ENCODE results near the gene KLHL26. TPM values are rescaled to one million over a fixed set of nuclear protein-coding genes. Genes with fewer than 3 reads are reported as not detected.

The KLHL26 gene
- total and polyA plus RNA-seq, 8 donors = 4.3 to 10.4 (median 6.2) TPM

DNA sequence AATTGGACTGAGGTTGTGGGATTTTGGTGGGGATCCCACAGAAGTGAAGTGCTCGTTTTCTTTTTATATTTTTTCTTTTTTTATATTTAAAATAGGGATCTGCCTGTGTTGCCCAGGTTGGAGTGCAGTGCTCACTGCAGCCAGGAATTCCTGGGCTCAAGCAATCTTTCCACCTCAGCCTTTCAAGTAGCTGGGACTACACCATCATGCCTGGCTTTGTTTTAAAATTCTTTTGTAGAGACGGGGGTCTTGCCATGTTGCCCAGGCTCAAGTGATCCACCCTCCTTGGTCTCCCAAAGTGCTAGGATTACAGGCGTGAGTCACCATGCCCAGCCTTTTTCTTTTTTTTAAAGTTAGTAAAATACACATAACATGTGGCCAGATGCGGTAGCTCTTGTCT lies 67.2 kb downstream of the KLHL26 start:
- ATAC-seq = no peak
- intact Hi-C loops (cut with DNase I) = no loop called here
- H3K4me1 ChIP-seq = peaks cover 12 to 21% of the 10 kb centered on the region in 2 donors
- H3K36me3 ChIP-seq = no peaks in the 10 kb centered on the region
- TF ChIP-seq, protein P1, sequence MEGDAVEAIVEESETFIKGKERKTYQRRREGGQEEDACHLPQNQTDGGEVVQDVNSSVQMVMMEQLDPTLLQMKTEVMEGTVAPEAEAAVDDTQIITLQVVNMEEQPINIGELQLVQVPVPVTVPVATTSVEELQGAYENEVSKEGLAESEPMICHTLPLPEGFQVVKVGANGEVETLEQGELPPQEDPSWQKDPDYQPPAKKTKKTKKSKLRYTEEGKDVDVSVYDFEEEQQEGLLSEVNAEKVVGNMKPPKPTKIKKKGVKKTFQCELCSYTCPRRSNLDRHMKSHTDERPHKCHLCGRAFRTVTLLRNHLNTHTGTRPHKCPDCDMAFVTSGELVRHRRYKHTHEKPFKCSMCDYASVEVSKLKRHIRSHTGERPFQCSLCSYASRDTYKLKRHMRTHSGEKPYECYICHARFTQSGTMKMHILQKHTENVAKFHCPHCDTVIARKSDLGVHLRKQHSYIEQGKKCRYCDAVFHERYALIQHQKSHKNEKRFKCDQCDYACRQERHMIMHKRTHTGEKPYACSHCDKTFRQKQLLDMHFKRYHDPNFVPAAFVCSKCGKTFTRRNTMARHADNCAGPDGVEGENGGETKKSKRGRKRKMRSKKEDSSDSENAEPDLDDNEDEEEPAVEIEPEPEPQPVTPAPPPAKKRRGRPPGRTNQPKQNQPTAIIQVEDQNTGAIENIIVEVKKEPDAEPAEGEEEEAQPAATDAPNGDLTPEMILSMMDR (IDR thresholded peaks at IDR 0.05) = no peak
- H3K9me3 ChIP-seq = no peaks in the 10 kb centered on the region
- no peak for DNase-seq
- H3K27me3 ChIP-seq = no peaks in the 10 kb centered on the region
- H3K27ac ChIP-seq = no peak overlapping the region
- H3K4me3 ChIP-seq = no peak overlapping the region

DNA sequence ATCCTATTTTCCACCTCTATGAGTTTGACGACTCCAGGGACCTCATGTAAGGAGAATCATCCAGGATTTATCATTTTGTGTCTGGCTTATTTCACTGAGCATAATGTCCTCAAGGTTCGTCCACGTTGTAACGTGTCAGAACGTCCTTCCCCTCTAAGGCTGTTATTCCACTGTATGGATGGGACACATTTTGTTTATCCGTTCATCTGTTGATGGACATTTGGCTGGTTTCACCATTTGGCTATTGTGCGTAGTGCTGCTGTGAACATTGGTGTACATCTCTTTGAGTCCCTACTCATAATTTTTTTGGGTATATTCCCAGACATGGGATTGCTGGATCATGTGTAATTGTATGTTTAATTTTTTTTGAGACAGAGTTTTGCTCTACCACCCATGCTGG lies 68.1 kb downstream of the KLHL26 start:
- Histone ChIP-seq H3K36me3 (no peaks in the 10 kb centered on the region), H3K27me3 (no peaks in the 10 kb centered on the region), H3K4me3 (no peak overlapping the region), H3K27ac (no peak overlapping the region), H3K9me3 (no peaks in the 10 kb centered on the region), H3K4me1 (peaks cover 12 to 23% of the 10 kb centered on the region in 2 donors)
- TF ChIP-seq, protein P1 (IDR thresholded peaks at IDR 0.05) = no peak
- DNase-seq = no peak
- ATAC-seq = no peak
- intact Hi-C loops (cut with DNase I) = no loop called here

DNA sequence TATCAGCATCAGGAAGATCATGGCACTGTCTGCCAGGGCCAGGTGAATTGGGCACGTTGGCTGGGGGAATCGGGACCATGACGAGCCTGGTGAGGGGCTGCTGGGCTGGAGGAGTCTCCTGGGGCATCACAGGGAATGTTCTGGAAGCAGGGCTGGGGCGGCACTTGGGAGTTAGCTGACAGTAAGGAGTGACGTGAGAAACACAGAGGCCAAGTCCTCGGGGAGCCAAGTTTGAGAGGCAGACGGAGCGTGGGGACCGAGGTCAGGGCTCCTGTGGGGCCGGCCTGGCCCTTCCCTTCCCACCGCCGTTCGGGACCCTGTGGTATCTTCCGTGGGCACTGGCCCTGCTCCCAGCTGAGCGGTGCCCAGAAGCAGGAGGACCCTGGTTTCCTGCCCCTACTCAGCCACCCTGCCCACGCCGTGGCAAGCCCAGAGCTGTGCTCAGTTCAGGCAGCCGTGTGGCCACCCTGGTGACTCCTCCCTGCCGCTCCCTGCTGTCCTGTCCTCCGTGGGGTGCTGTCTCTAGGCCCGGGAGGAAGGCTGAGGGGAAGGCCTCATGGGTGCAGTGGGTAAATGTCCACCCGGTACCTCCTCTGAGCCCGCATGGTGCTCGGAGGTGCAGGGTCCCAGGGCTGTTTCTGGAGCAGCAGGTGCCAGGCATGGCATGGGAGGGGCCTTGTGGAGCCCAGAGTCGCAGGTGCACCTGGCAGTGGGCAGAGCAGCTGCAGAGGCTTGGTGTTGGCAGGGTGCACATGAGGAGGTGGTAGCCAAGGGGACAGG lies 71.8 kb downstream of the KLHL26 start:
- no peaks in the 10 kb centered on the region for H3K36me3 ChIP-seq
- TF ChIP-seq, protein P1 (IDR thresholded peaks at IDR 0.05) = no peak
- peaks cover 7 to 27% of the 10 kb centered on the region in 2 donors for H3K4me1 ChIP-seq
- no peak overlapping the region for H3K27ac ChIP-seq
- no peak overlapping the region for H3K4me3 ChIP-seq
- no peak for DNase-seq
- no peaks in the 10 kb centered on the region for H3K9me3 ChIP-seq
- intact Hi-C loops (cut with DNase I) = no loop called here
- ATAC-seq = no peak
- H3K27me3 ChIP-seq = no peaks in the 10 kb centered on the region

DNA sequence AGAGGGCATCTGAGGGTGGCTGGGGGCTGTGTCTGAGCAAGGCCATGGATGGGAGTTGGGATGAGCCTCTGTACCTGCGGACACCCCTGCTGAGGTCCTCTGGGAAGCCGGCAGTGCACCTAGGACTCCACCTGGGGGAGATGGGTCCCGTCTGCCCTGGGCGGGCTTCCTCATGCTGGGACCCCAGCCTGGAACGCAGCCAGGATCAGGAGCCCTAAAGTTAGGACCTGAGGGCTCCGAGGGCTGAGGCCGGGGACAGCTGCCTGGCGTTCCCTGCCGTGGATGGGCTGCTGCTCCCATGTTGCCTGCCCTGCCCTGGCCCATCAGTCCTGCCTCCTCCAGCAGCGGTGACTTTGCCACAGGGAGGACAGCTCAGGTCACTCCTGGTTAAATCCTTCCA lies 72.7 kb downstream of the KLHL26 start:
- no peaks in the 10 kb centered on the region for H3K9me3 ChIP-seq
- TF ChIP-seq, protein P1 (IDR thresholded peaks at IDR 0.05) = no peak
- intact Hi-C loops (cut with DNase I) = no loop called here
- no peaks in the 10 kb centered on the region for H3K36me3 ChIP-seq
- H3K4me3 ChIP-seq = no peak overlapping the region
- no peak for ATAC-seq
- no peak overlapping the region for H3K27ac ChIP-seq
- no peaks in the 10 kb centered on the region for H3K27me3 ChIP-seq
- DNase-seq = no peak
- H3K4me1 ChIP-seq = peaks cover 7 to 27% of the 10 kb centered on the region in 2 donors

DNA sequence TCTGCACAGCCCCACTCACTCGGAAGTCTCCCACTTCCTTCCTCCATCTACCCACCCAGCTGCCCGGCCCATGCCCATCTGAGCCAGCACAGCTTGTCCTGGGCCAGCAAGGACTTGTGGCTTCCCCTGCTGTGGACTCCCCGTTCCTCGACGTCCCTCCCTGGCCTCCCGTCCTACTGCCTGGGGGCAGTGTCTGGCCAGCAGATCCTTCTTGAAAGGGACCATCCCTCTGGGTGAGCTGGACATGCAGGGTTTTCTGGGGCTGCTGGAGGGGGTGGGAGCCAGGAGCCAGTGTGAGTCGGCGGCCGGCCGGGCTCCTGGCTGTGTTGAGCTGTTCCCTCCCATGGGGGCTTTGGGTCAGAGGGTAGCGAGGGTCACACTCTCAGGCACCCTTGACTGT lies 73.4 kb downstream of the KLHL26 start:
- peaks cover 7 to 27% of the 10 kb centered on the region in 2 donors for H3K4me1 ChIP-seq
- H3K36me3 ChIP-seq = no peaks in the 10 kb centered on the region
- TF ChIP-seq, protein P1 (IDR thresholded peaks at IDR 0.05) = no peak
- H3K27me3 ChIP-seq = no peaks in the 10 kb centered on the region
- intact Hi-C loops (cut with DNase I) = no loop called here
- ATAC-seq (no peak), DNase-seq (no peak)
- H3K4me3 ChIP-seq = no peak overlapping the region
- H3K9me3 ChIP-seq = no peaks in the 10 kb centered on the region
- H3K27ac ChIP-seq = no peak overlapping the region

Measured in left lung (tissue), 10 donors.